Epithelial cell of proximal tubule (primary cell): Measurements from ENCODE around the gene ADCY5. TPM values are rescaled to one million over a fixed set of nuclear protein-coding genes. Genes with fewer than 3 reads are reported as not detected.

Source experiments
- DNase-seq: peaks from one replicate; pipeline ENCODE4 v3.0.0-alpha.2; 2011; ENCODE audit warnings: low read depth
- H3K4me3 ChIP-seq: 2 replicates; pipeline ENCODE4 v1.5.1; 2011; ENCODE audit warnings: low read depth, mild to moderate bottlenecking, low read length
- total RNA-seq: library from RNA; depleted of rRNA; stranded (reverse); fragments of >200 nt; gene quantifications from 2 replicates; pipeline ENCODE4 v1.2.3, GENCODE V29; 2015
- TF ChIP-seq, protein P1 (sequence below): conservative IDR thresholded peaks from 2 replicates; pipeline ENCODE4 v1.5.1; 2012; ENCODE audit warnings: low read depth, mild to moderate bottlenecking, low read length

Gene ADCY5
- total RNA-seq, 1 donor from 2014 or later, result 2.7 TPM

- H3K4me3 ChIP-seq, result no peak overlapping the region
- TF ChIP-seq, protein P1, sequence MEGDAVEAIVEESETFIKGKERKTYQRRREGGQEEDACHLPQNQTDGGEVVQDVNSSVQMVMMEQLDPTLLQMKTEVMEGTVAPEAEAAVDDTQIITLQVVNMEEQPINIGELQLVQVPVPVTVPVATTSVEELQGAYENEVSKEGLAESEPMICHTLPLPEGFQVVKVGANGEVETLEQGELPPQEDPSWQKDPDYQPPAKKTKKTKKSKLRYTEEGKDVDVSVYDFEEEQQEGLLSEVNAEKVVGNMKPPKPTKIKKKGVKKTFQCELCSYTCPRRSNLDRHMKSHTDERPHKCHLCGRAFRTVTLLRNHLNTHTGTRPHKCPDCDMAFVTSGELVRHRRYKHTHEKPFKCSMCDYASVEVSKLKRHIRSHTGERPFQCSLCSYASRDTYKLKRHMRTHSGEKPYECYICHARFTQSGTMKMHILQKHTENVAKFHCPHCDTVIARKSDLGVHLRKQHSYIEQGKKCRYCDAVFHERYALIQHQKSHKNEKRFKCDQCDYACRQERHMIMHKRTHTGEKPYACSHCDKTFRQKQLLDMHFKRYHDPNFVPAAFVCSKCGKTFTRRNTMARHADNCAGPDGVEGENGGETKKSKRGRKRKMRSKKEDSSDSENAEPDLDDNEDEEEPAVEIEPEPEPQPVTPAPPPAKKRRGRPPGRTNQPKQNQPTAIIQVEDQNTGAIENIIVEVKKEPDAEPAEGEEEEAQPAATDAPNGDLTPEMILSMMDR, result no peak
- DNase-seq, result no peak
These were observed 158.6 kb downstream of the ADCY5 start for GRCh38 chr3:123290107-123290930.

GRCh38 chr3:123289391-123290106 lies 159.3 kb downstream of the ADCY5 start:
- H3K4me3 ChIP-seq, result no peak overlapping the region
- no peak for DNase-seq
- TF ChIP-seq, protein P1, result no peak

- no peak for DNase-seq
- TF ChIP-seq, protein P1, result no peak
- H3K4me3 ChIP-seq, result no peak overlapping the region
These were observed 161.0 kb downstream of the ADCY5 start for GRCh38 chr3:123287962-123288302.

DNA sequence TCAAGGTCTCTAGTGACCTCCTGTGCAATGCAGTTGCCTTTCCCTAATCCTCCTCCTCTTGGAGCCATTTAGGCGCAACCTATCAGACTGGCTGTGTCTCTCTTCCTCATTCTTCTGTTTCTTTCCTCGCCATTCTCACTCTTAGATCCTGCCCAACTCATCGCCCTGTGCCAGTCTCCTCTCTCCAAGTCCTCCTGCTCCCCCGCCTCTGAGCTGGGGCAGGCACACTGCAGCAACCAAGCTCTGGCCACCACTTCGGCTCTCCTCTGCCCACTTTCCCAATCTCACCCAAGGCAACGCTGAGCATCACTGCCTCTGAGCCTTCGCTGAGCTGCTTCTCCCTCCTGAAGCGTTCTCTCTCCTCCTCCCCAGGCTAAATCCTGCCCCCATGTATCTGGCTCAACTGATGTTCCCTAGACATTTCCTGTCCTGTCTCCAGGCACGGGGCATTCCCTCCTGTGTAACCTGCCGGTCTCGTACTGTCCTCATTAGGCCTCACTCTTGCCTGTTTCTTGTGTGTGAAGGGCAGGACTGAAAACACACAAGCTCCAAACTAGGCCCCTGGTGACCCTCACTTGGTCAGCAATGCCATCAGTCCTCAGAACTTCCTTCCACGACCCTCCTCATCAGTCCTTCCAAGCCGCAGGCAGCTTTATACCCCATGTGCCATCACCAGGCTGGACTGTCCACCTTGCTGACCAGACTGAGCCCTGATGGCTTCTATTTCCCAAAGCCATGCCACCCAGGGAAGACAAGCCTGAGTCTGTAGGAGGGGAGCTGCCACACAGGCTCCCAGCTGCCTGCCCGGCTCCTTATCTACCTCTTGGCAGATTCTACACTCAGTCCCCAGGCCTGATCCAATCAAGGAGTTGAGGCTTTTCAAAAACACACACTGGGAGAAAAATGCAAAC lies 161.6 kb downstream of the ADCY5 start:
- H3K4me3 ChIP-seq, result no peak overlapping the region
- TF ChIP-seq, protein P1, result no peak
- DNase-seq, result no peak

DNA sequence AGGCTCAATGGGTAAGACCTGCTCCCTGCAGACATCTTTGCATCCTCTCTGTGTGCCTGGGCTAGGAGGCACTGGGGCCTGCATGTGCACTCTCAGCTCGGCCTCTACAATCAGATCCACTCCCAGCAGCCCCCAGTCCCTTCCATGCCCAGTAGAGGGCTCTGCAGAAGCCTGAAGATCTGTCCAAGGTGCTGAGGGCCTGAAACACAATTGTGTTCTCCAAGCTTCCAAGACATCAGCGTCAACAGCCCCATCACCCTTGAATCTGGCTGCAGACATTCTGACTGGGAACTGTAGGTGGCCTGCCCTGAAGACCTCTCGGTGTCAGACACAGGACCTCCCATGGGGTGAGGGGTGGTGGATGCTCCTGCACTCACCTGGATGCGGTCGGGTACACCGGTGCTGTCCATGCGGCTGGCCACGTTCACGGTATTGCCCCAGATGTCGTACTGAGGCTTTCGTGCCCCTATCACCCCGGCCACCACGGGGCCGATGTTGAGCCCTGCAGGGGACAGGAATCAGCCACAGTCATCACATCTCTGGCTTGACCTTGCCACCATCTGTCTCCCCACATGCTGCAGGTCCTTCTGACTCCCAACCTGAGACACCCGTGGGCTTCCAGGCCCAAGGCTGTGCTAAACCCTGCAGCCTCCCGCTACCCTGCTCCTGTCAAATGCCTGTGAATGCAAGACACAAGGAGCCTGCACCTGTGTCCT lies 162.4 kb downstream of the ADCY5 start:
- TF ChIP-seq, protein P1, result peak; percentile 92
- no peak overlapping the region for H3K4me3 ChIP-seq
- DNase-seq, result no peak

DNA sequence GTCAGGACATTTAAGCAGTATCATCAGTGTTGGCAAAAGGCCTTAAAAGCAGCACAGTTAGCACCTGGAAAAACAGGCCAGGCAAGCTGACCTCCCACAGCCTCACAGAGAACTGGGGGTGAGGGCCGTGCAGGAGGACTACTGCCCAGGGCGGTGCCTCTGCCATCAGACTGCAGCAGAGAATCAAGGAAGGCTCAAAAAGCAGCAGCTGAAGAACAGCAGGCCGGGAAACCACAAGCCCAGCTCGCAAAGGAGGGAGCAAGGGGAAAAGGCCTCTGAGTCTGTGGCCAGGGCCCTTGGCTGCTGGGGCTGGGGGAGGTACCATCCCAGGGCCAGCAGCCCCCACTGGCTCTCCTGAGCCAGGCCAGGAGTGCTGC lies 163.0 kb downstream of the ADCY5 start:
- TF ChIP-seq, protein P1, result no peak
- no peak overlapping the region for H3K4me3 ChIP-seq
- DNase-seq, result no peak
